ENCODE measurements around the gene F5. TPM values are rescaled to one million over a fixed set of nuclear protein-coding genes. Genes with fewer than 3 reads are reported as not detected.

F5 gene
- total RNA-seq, 2 experiments from 2014 or later: not detected

GRCh38 chr1:169576241-169576934 is 9.9 kb downstream of the F5 start:
- Histone ChIP-seq H3K4me3 (ENCODE audit: low read depth, low read length, poor library complexity, severe bottlenecking) (no peak overlapping the region), H3K9me2 (ENCODE audit: insufficient read depth, low read length) (no peaks in the 10 kb centered on the region), H3K27ac (ENCODE audit: low read depth, low read length, poor library complexity, severe bottlenecking) (no peak overlapping the region), H3K79me2 (ENCODE audit: insufficient read depth, low read depth, low read length) (no peaks in the 10 kb centered on the region), H3K9me3 (ENCODE audit: low read length) (no peaks in the 10 kb centered on the region), H3K4me1 (ENCODE audit: insufficient read depth, low read length, poor library complexity, severe bottlenecking) (no peaks in the 10 kb centered on the region), H3K36me3 (ENCODE audit: insufficient read depth, low read length) (no peaks in the 10 kb centered on the region), H3K4me2 (ENCODE audit: low read length) (no peak overlapping the region), H4K20me1 (ENCODE audit: insufficient read depth, low read length) (no peaks in the 10 kb centered on the region), H2AFZ (ENCODE audit: low read length) (no peak overlapping the region)
- TF ChIP-seq EZH2phosphoT487 (IDR thresholded peaks at IDR 0.05; ENCODE audit: borderline replicate concordance, low read depth, low read length): no peak
- no peak for TF ChIP-seq CTCF (conservative IDR thresholded peaks at IDR 0.05; ENCODE audit: low read length)
- no peak for DNase-seq (ENCODE audit: low spot score)
- no TSS peak for BruUV-seq (replicated peaks)
- POLR2A ChIA-PET: no interaction called here
- CTCF ChIA-PET (ENCODE audit: unreplicated experiment): no interaction called here
- intact Hi-C loops (cut with micrococcal nuclease; ENCODE audit: unreplicated experiment): no loop called here

- H4K20me1 ChIP-seq (ENCODE audit: insufficient read depth, low read length): no peaks in the 10 kb centered on the region
- H3K4me1 ChIP-seq (ENCODE audit: insufficient read depth, low read length, poor library complexity, severe bottlenecking): no peaks in the 10 kb centered on the region
- no peaks in the 10 kb centered on the region for H3K9me2 ChIP-seq (ENCODE audit: insufficient read depth, low read length)
- H3K4me3 ChIP-seq (ENCODE audit: low read depth, low read length, poor library complexity, severe bottlenecking): no peak overlapping the region
- H3K36me3 ChIP-seq (ENCODE audit: insufficient read depth, low read length): no peaks in the 10 kb centered on the region
- ChIA-PET CTCF (ENCODE audit: unreplicated experiment) (no interaction called here), POLR2A (no interaction called here)
- DNase-seq (ENCODE audit: low spot score): no peak
- TF ChIP-seq EZH2phosphoT487 (IDR thresholded peaks at IDR 0.05; ENCODE audit: borderline replicate concordance, low read depth, low read length) (no peak), CTCF (conservative IDR thresholded peaks at IDR 0.05; ENCODE audit: low read length) (no peak)
- no peak overlapping the region for H3K27ac ChIP-seq (ENCODE audit: low read depth, low read length, poor library complexity, severe bottlenecking)
- BruUV-seq (replicated peaks): no TSS peak
- intact Hi-C loops (cut with micrococcal nuclease; ENCODE audit: unreplicated experiment): no loop called here
- H3K4me2 ChIP-seq (ENCODE audit: low read length): no peak overlapping the region
- H2AFZ ChIP-seq (ENCODE audit: low read length): no peak overlapping the region
- H3K9me3 ChIP-seq (ENCODE audit: low read length): no peaks in the 10 kb centered on the region
- H3K79me2 ChIP-seq (ENCODE audit: insufficient read depth, low read depth, low read length): no peaks in the 10 kb centered on the region
These were observed 11.9 kb downstream of the F5 start for GRCh38 chr1:169574336-169574735.

- intact Hi-C loops (cut with micrococcal nuclease; ENCODE audit: unreplicated experiment): no loop called here
- no peak for DNase-seq (ENCODE audit: low spot score)
- no TSS peak for BruUV-seq (replicated peaks)
- no peak overlapping the region for H3K27ac ChIP-seq (ENCODE audit: low read depth, low read length, poor library complexity, severe bottlenecking)
- ChIA-PET CTCF (ENCODE audit: unreplicated experiment) (no interaction called here), POLR2A (no interaction called here)
- TF ChIP-seq EZH2phosphoT487 (IDR thresholded peaks at IDR 0.05; ENCODE audit: borderline replicate concordance, low read depth, low read length): no peak
- no peak for TF ChIP-seq CTCF (conservative IDR thresholded peaks at IDR 0.05; ENCODE audit: low read length)
- no peaks in the 10 kb centered on the region for H3K79me2 ChIP-seq (ENCODE audit: insufficient read depth, low read depth, low read length)
- H2AFZ ChIP-seq (ENCODE audit: low read length): no peak overlapping the region
- H3K4me2 ChIP-seq (ENCODE audit: low read length): no peak overlapping the region
- H3K9me3 ChIP-seq (ENCODE audit: low read length): no peaks in the 10 kb centered on the region
- H3K9me2 ChIP-seq (ENCODE audit: insufficient read depth, low read length): no peaks in the 10 kb centered on the region
- no peaks in the 10 kb centered on the region for H4K20me1 ChIP-seq (ENCODE audit: insufficient read depth, low read length)
- no peaks in the 10 kb centered on the region for H3K4me1 ChIP-seq (ENCODE audit: insufficient read depth, low read length, poor library complexity, severe bottlenecking)
- no peak overlapping the region for H3K4me3 ChIP-seq (ENCODE audit: low read depth, low read length, poor library complexity, severe bottlenecking)
- no peaks in the 10 kb centered on the region for H3K36me3 ChIP-seq (ENCODE audit: insufficient read depth, low read length)
These were observed 14.1 kb downstream of the F5 start for GRCh38 chr1:169572187-169572586.

All from OCI-LY7 (cell line).